ENCODE measurements around the gene ESR1. TPM values are rescaled to one million over a fixed set of nuclear protein-coding genes. Genes with fewer than 3 reads are reported as not detected.

ESR1 gene
- total RNA-seq, 2 experiments from 2014 or later = 0.06 TPM; not detected in 1

- no peak overlapping the region for H3K4me3 ChIP-seq (ENCODE audit: low read depth, low read length, poor library complexity, severe bottlenecking)
- H3K36me3 ChIP-seq (ENCODE audit: insufficient read depth, low read length) = peaks cover 83% of the 10 kb centered on the region
- no peaks in the 10 kb centered on the region for H3K9me3 ChIP-seq (ENCODE audit: low read length)
- TF ChIP-seq EZH2phosphoT487 (IDR thresholded peaks at IDR 0.05; ENCODE audit: borderline replicate concordance, low read depth, low read length) = no peak
- no peaks in the 10 kb centered on the region for H3K79me2 ChIP-seq (ENCODE audit: insufficient read depth, low read depth, low read length)
- no TSS peak for BruUV-seq (replicated peaks)
- no peaks in the 10 kb centered on the region for H3K4me1 ChIP-seq (ENCODE audit: insufficient read depth, low read length, poor library complexity, severe bottlenecking)
- intact Hi-C loops (cut with micrococcal nuclease; ENCODE audit: unreplicated experiment) = no loop called here
- no peaks in the 10 kb centered on the region for H4K20me1 ChIP-seq (ENCODE audit: insufficient read depth, low read length)
- CTCF ChIA-PET (ENCODE audit: unreplicated experiment) = no interaction called here
- H3K9me2 ChIP-seq (ENCODE audit: insufficient read depth, low read length) = no peaks in the 10 kb centered on the region
- no peak for DNase-seq (ENCODE audit: low spot score)
- no peak overlapping the region for H3K27ac ChIP-seq (ENCODE audit: low read depth, low read length, poor library complexity, severe bottlenecking)
- H3K4me2 ChIP-seq (ENCODE audit: low read length) = no peak overlapping the region
- H2AFZ ChIP-seq (ENCODE audit: low read length) = no peak overlapping the region
- POLR2A ChIA-PET = interaction anchor here (0.6 to 1.0 kb wide), 5 partner anchors 15 to 1550 kb away, joined by 3 read pairs; no protein-coding TSS in a partner anchor
These were observed 363.5 kb downstream of the ESR1 start for GRCh38 chr6:152170702-152171667.

GRCh38 chr6:152173321-152173720, 365.8 kb downstream of the ESR1 start:
- no peak overlapping the region for H3K4me2 ChIP-seq (ENCODE audit: low read length)
- H2AFZ ChIP-seq (ENCODE audit: low read length) = no peak overlapping the region
- no peaks in the 10 kb centered on the region for H3K9me3 ChIP-seq (ENCODE audit: low read length)
- intact Hi-C loops (cut with micrococcal nuclease; ENCODE audit: unreplicated experiment) = no loop called here
- CTCF ChIA-PET (ENCODE audit: unreplicated experiment) = no interaction called here
- BruUV-seq (replicated peaks) = no TSS peak
- H3K27ac ChIP-seq (ENCODE audit: low read depth, low read length, poor library complexity, severe bottlenecking) = no peak overlapping the region
- no peaks in the 10 kb centered on the region for H3K79me2 ChIP-seq (ENCODE audit: insufficient read depth, low read depth, low read length)
- H3K4me3 ChIP-seq (ENCODE audit: low read depth, low read length, poor library complexity, severe bottlenecking) = no peak overlapping the region
- H3K4me1 ChIP-seq (ENCODE audit: insufficient read depth, low read length, poor library complexity, severe bottlenecking) = no peaks in the 10 kb centered on the region
- peaks cover 84% of the 10 kb centered on the region for H3K36me3 ChIP-seq (ENCODE audit: insufficient read depth, low read length)
- DNase-seq (ENCODE audit: low spot score) = no peak
- POLR2A ChIA-PET = no interaction called here
- no peaks in the 10 kb centered on the region for H3K9me2 ChIP-seq (ENCODE audit: insufficient read depth, low read length)
- TF ChIP-seq CTCF (conservative IDR thresholded peaks at IDR 0.05; ENCODE audit: low read length) = no peak
- no peak for TF ChIP-seq EZH2phosphoT487 (IDR thresholded peaks at IDR 0.05; ENCODE audit: borderline replicate concordance, low read depth, low read length)
- no peaks in the 10 kb centered on the region for H4K20me1 ChIP-seq (ENCODE audit: insufficient read depth, low read length)

DNA sequence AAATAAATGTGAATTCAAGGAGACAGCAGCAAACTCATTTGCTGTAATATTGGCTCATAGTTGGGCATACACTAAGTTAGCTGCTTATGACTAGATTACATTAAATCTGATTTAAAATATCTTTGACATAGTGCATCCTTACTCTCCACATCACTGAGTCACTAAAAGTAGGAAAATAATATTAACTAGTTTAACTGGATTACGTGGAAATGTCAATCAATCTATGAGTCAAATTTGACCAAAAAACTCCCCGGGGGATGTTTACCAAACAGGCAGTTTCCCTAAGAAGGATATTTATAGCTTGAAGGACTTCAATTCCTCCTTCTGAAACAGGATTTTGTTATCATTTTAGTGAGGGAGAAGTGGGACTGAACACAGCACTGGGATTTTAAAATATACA, 366.5 kb downstream of the ESR1 start:
- Histone ChIP-seq H3K36me3 (ENCODE audit: insufficient read depth, low read length) (peaks cover 88% of the 10 kb centered on the region), H3K27ac (ENCODE audit: low read depth, low read length, poor library complexity, severe bottlenecking) (no peak overlapping the region), H3K4me3 (ENCODE audit: low read depth, low read length, poor library complexity, severe bottlenecking) (no peak overlapping the region), H3K9me2 (ENCODE audit: insufficient read depth, low read length) (no peaks in the 10 kb centered on the region), H3K79me2 (ENCODE audit: insufficient read depth, low read depth, low read length) (no peaks in the 10 kb centered on the region), H3K4me2 (ENCODE audit: low read length) (no peak overlapping the region), H2AFZ (ENCODE audit: low read length) (no peak overlapping the region), H3K4me1 (ENCODE audit: insufficient read depth, low read length, poor library complexity, severe bottlenecking) (no peaks in the 10 kb centered on the region), H4K20me1 (ENCODE audit: insufficient read depth, low read length) (no peaks in the 10 kb centered on the region), H3K9me3 (ENCODE audit: low read length) (no peaks in the 10 kb centered on the region)
- CTCF ChIA-PET (ENCODE audit: unreplicated experiment) = no interaction called here
- DNase-seq (ENCODE audit: low spot score) = no peak
- TF ChIP-seq CTCF (conservative IDR thresholded peaks at IDR 0.05; ENCODE audit: low read length) (no peak), EZH2phosphoT487 (IDR thresholded peaks at IDR 0.05; ENCODE audit: borderline replicate concordance, low read depth, low read length) (no peak)
- intact Hi-C loops (cut with micrococcal nuclease; ENCODE audit: unreplicated experiment) = no loop called here
- POLR2A ChIA-PET = interaction anchor here (0.8 to 0.9 kb wide), 2 partner anchors 12 to 19 kb away, joined by 3 read pairs; no protein-coding TSS in a partner anchor
- no TSS peak for BruUV-seq (replicated peaks)
